Activated T-helper 1 cell treated with anti-CD3 and anti-CD28 coated beads, Interleukin-12 subunit alpha, Interleukin-12 subunit beta, Interleukin-2, Interleukin-4 antibody, amounts not matched to agents 30 ng/mL and 10 ng/mL and 1 ng/mL, durations not matched to agents 14 hours and 24 hours and 36 hours (primary cell): ENCODE results near the gene NID2. TPM values are rescaled to one million over a fixed set of nuclear protein-coding genes. Genes with fewer than 3 reads are reported as not detected.
A peak's percentile ranks its signal among the peaks of the same experiment; 100 is the strongest.

Source experiments
- DNase-seq: peaks from one replicate; pipeline ENCODE4 v3.0.0; 2021; ENCODE audit warnings: low spot score
- H3K27ac Mint-ChIP-seq: one replicate; pipeline ENCODE4 v1.8.0; 2021; ENCODE audit warnings: mild to moderate bottlenecking, mixed read lengths
- H3K27me3 Mint-ChIP-seq: one replicate; pipeline ENCODE4 v1.8.0; 2022; ENCODE audit warnings: mild to moderate bottlenecking, moderate library complexity, mixed read lengths; ENCODE audit not compliant: insufficient read depth
- H3K36me3 Mint-ChIP-seq: one replicate; pipeline ENCODE4 v1.8.0; 2021; ENCODE audit warnings: low read depth, mixed read lengths
- H3K4me1 Mint-ChIP-seq: one replicate; pipeline ENCODE4 v1.8.0; 2021; ENCODE audit warnings: low read depth, mixed read lengths
- H3K4me3 Mint-ChIP-seq: one replicate; pipeline ENCODE4 v1.8.0; 2021; ENCODE audit warnings: mild to moderate bottlenecking, moderate library complexity, mixed read lengths
- H3K9me3 Mint-ChIP-seq: one replicate; pipeline ENCODE4 v1.8.0; 2021; ENCODE audit warnings: mixed read lengths
- intact Hi-C: fragments of 100-400 bp; cut with micrococcal nuclease; formaldehyde crosslinking; loops from one replicate; pipeline ENCODE4 v1.15.1; 2024
- total RNA-seq: library from RNA; stranded (reverse); gene quantifications from 2 replicates; pipeline ENCODE4 v1.2.3, GENCODE V29; 2022

NID2 gene
- total RNA-seq, 1 donor from 2014 or later, result 0.16 TPM

DNA sequence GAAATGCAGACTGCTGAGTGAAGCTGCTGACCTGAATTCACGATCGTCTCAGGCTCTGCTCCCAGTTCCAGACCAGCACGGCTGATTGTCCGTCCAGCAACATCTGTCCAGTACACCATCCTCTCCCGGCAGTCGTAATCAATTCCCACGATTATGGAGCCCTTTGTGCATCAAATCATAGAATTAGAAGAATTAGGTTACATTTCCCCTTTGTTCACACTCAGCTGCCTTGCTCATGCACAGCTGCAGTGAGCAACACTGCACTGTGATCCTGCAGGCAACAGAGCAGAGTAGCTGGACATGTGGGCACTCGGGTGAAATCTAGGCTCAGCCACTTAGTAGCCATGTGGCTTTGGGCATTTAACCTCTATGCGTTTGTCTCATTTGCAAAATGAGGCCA, 57.3 kb downstream of the NID2 start:
- Mint-ChIP-seq H3K4me1 (no peaks in the 10 kb centered on the region), H3K4me3 (no peak overlapping the region), H3K27me3 (no peaks in the 10 kb centered on the region), H3K27ac (no peak overlapping the region), H3K36me3 (peaks cover 35% of the 10 kb centered on the region), H3K9me3 (no peaks in the 10 kb centered on the region)
- no peak for DNase-seq
- intact Hi-C loops, result no loop called here

DNA sequence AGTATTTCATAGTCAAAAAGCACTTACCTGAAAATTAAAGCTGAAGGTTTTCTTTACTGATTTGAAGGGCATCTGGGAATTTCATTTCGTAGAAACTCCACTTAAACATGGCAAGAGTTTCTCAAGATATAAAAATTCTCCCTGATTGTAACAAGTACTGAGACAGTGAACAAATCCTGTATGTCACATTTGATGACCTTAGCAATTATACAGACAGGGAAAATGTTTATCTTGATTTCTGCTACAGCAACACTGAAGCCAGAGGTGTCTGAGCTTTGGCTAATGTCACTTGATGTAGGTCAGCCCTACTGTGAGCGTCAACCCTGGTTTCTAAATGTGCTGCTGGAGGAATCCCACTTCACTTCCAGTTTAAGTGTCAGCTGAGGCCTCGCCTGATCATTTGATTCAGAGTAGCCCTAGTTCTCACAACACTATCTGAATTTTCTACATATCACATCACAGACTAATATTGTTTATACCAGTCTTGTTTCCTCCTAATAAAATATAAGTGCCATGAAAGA, 58.6 kb downstream of the NID2 start:
- no peaks in the 10 kb centered on the region for H3K27me3 Mint-ChIP-seq

DNA sequence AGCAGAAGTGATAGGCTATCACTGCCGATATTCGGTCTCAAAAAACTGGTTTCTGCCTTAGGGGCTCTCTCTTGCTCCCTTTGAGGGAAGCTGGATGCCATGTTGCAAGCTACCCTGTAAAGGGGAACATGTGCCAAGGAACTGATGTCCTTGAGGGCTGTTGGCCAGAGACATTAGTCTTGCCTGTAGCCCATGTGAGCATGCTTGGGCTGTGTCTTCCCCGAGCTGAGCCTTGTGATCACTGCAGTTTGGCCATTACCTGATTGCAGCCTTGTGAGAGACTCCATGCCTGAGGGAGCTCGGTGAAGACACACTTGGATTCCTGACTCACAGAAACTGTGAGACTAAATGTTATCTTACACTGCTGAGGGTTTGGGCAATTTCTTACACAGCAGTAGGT, 60.7 kb downstream of the NID2 start:
- Mint-ChIP-seq H3K4me1 (no peaks in the 10 kb centered on the region), H3K36me3 (peaks cover 62% of the 10 kb centered on the region), H3K27me3 (no peaks in the 10 kb centered on the region), H3K9me3 (no peaks in the 10 kb centered on the region), H3K4me3 (no peak overlapping the region), H3K27ac (no peak overlapping the region)
- intact Hi-C loops, result no loop called here
- no peak for DNase-seq

More for the DNA sequence above, 58.6 kb downstream of the NID2 start:
- no peak overlapping the region for H3K27ac Mint-ChIP-seq
- no peaks in the 10 kb centered on the region for H3K4me1 Mint-ChIP-seq
- no peak overlapping the region for H3K4me3 Mint-ChIP-seq
- H3K9me3 Mint-ChIP-seq, result no peaks in the 10 kb centered on the region
- intact Hi-C loops, result no loop called here
- no peak for DNase-seq
- H3K36me3 Mint-ChIP-seq, result peaks cover 48% of the 10 kb centered on the region

DNA sequence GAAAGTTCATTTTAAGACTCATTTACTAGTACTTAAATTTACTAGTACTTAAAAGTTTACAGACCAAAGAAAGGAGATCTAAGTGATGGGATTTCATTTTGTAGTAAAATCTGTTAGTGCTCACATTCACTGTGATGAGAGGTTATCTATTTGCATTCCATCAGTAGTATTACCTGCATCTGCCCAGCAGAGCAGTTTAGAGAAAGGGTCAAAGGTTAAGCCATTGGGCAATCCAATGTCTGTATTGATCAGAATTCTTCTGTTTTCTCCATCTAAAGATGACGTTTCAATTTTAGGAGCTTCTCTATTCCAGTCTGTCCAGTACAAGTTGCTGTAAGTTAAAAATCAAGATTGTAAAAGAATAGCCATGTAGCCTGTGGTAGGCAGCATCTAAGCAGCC, 61.2 kb downstream of the NID2 start:
- intact Hi-C loops, result no loop called here
- DNase-seq, result no peak
- no peaks in the 10 kb centered on the region for H3K4me1 Mint-ChIP-seq
- H3K36me3 Mint-ChIP-seq, result peaks cover 67% of the 10 kb centered on the region
- H3K9me3 Mint-ChIP-seq, result no peaks in the 10 kb centered on the region
- H3K27me3 Mint-ChIP-seq, result no peaks in the 10 kb centered on the region
- no peak overlapping the region for H3K4me3 Mint-ChIP-seq
- H3K27ac Mint-ChIP-seq, result no peak overlapping the region

DNA sequence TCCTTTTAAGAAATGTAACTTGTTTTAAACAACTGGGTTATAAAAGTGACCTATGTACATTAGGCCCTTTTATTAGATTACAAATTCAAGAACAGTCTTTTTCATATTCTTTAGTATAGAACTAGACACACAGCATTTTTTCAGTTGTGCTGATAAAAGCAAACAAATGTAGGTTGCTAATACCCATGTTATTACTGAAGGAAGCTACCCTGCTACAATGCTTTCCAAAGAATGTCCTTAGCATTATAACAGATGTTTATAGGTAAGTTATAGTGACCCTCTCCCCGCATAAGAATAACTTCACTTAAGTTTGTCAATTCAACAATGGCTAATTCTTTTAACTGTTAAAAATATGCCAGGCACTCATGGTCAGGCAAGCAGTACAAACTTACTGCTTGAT, 61.6 kb downstream of the NID2 start:
- H3K4me3 Mint-ChIP-seq, result no peak overlapping the region
- DNase-seq, result no peak
- H3K4me1 Mint-ChIP-seq, result no peaks in the 10 kb centered on the region
- peaks cover 69% of the 10 kb centered on the region for H3K36me3 Mint-ChIP-seq
- no peaks in the 10 kb centered on the region for H3K27me3 Mint-ChIP-seq
- intact Hi-C loops, result no loop called here
- no peak overlapping the region for H3K27ac Mint-ChIP-seq
- no peaks in the 10 kb centered on the region for H3K9me3 Mint-ChIP-seq

DNA sequence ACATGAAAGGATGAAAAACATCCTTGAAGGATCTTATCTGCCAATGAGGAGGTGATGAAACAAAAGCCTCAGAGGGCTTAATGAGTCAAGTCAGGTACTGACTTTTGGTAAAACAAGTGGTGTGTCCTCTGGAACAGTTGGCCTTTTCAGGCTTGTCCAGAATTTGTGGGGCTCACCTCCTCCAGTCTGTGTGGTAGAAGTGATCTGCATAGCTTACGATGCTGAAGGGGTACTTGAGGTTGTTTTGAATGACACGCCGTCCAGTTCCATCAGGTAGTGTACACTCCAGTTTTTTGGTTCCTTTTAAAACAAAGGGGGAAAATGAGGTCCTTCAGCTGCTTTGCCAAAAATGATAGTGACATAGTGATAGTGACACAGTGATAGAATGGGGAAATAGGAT, 62.5 kb downstream of the NID2 start:
- H3K4me1 Mint-ChIP-seq, result no peaks in the 10 kb centered on the region
- H3K36me3 Mint-ChIP-seq, result peaks cover 71% of the 10 kb centered on the region
- intact Hi-C loops, result no loop called here
- no peaks in the 10 kb centered on the region for H3K27me3 Mint-ChIP-seq
- no peak overlapping the region for H3K27ac Mint-ChIP-seq
- DNase-seq, result no peak
- H3K9me3 Mint-ChIP-seq, result no peaks in the 10 kb centered on the region
- no peak overlapping the region for H3K4me3 Mint-ChIP-seq

DNA sequence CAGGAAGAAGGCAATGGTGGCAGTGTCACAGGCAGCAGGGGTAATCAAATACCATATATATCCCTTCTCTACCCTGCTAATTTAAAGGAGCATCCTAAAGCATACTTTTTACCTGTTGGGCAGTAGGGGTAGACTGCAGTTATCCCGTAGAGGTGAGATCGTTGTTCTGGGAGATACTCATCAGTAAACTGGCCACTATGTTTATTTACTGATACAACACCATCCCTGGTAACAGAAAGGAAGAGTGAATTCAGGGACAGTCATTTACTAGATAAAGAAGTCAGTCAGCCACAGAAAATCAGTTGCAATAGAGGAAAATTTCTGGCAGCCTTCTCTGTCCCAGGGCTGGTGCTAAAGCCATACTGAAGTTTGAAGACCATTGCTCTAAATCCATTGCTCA, 63.2 kb downstream of the NID2 start:
- Mint-ChIP-seq H3K36me3 (peaks cover 68% of the 10 kb centered on the region), H3K27me3 (no peaks in the 10 kb centered on the region), H3K4me3 (no peak overlapping the region), H3K4me1 (no peaks in the 10 kb centered on the region), H3K9me3 (no peaks in the 10 kb centered on the region), H3K27ac (peak overlapping the region; percentile 29)
- no peak for DNase-seq
- intact Hi-C loops, result no loop called here

DNA sequence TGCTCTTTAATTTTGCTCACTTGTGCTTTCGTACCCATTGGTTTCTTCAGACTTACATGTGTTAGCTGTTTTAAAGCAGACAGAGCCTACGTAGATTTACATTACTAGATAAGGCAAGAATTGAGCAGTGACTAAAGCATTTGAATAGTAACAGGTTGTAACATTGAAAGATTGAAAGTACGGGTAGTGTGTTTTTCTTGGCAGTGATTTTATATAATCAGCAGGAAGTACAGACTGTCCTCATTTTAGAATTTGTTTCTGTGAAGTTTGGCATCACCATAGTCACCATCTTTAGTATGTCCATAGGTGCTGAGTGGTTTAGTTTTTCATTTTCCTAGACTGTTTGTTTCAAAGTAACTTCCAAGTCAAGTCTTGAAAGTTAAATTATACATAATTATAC, 65.5 kb downstream of the NID2 start:
- intact Hi-C loops, result no loop called here
- peaks cover 73% of the 10 kb centered on the region for H3K36me3 Mint-ChIP-seq
- H3K4me3 Mint-ChIP-seq, result no peak overlapping the region
- H3K27ac Mint-ChIP-seq, result no peak overlapping the region
- no peaks in the 10 kb centered on the region for H3K9me3 Mint-ChIP-seq
- no peak for DNase-seq
- no peaks in the 10 kb centered on the region for H3K4me1 Mint-ChIP-seq
- no peaks in the 10 kb centered on the region for H3K27me3 Mint-ChIP-seq

DNA sequence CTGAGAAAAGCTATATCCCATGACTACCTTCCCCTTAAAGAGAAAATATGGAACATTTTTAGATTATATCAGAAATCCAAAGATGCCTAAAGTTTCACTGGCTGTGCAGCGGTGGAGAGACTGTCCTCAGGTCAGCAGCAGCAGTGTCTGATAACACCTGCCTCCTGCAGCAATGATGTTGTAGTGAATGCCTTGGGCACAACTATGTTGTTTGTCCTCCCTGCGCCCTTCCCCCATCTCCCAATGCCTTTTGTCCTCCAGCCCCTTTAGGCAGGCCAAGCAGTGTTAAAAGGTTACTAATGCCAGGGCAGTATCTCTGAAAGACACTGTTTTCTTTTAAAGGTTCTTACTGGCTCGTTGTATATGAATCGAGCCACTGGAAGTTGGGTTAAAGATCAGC, 66.3 kb downstream of the NID2 start:
- no peaks in the 10 kb centered on the region for H3K4me1 Mint-ChIP-seq
- H3K27me3 Mint-ChIP-seq, result no peaks in the 10 kb centered on the region
- no peak overlapping the region for H3K27ac Mint-ChIP-seq
- DNase-seq, result no peak
- no peaks in the 10 kb centered on the region for H3K9me3 Mint-ChIP-seq
- no peak overlapping the region for H3K4me3 Mint-ChIP-seq
- peaks cover 66% of the 10 kb centered on the region for H3K36me3 Mint-ChIP-seq
- intact Hi-C loops, result no loop called here

DNA sequence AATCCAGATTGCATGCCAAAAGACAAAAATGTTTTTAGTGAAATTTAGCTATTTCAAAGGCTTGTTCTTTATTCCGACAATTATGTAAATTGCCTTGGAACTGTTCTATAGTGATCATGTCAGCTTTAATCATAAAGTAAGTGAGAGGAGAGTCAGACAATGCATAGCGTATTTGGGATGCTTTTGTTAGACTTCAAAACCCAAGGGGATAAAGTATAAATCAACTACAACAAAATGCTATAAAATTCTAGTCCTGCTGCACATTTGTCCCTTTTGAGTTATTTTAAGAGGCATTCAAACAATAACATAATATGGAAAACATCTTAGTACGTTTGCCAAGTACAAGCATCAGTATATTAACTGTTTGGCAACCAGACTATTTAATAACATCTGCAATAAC, 68.2 kb downstream of the NID2 start:
- Mint-ChIP-seq H3K36me3 (peaks cover 62% of the 10 kb centered on the region), H3K9me3 (no peaks in the 10 kb centered on the region), H3K4me1 (peaks cover 8% of the 10 kb centered on the region), H3K4me3 (no peak overlapping the region), H3K27ac (no peak overlapping the region), H3K27me3 (no peaks in the 10 kb centered on the region)
- no peak for DNase-seq
- intact Hi-C loops, result no loop called here

DNA sequence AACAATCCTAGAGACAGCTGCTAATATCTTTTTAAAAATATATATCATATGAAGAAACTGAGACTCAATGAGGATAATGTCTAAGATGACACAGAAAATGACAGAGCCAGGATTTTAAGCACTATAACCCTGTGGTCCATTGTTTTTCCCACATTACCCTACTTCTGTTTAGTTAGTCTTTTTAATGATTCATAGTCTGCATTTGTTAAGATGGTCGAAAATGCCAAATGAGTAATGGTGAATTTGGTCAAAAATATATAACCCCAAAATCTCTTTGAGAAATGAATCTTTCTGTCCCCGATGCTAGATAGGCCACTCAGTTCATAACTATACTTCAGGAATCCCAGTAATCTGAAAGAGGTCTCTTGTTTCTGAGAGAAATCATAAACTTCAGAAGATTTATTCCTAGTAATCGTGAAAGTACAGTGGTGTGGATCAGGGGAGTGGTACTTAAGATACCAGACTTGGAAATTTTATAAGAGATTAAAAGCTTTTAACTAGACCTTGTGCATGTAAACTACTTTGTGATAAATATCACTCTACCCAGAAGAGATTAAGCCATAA, 68.8 kb downstream of the NID2 start:
- Mint-ChIP-seq H3K4me3 (no peak overlapping the region), H3K27me3 (no peaks in the 10 kb centered on the region), H3K27ac (no peak overlapping the region), H3K9me3 (no peaks in the 10 kb centered on the region), H3K4me1 (peaks cover 11% of the 10 kb centered on the region), H3K36me3 (peaks cover 60% of the 10 kb centered on the region)
- DNase-seq, result no peak
- intact Hi-C loops, result no loop called here

DNA sequence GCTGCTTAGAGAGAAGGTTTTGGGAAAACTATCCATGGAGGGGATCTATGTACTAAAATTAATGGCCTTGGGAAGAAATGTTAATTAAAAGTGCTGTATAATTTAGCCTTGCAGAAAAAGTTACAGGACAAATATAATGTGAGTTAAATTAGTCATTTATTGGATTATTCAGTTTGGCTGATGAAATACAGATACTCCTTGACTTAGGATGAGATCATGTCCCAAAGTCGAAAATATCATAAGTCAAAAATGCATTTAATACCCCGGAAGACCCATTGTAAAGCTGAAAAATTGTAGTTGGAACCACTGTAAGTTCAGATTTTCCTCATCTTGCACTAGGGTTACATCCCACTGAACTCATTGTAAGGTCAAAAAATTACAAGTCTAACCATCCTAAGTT, 69.8 kb downstream of the NID2 start:
- Mint-ChIP-seq H3K9me3 (no peaks in the 10 kb centered on the region), H3K4me1 (peaks cover 22% of the 10 kb centered on the region), H3K27me3 (no peaks in the 10 kb centered on the region), H3K36me3 (peaks cover 60% of the 10 kb centered on the region), H3K4me3 (no peak overlapping the region), H3K27ac (no peak overlapping the region)
- no peak for DNase-seq
- intact Hi-C loops, result no loop called here

DNA sequence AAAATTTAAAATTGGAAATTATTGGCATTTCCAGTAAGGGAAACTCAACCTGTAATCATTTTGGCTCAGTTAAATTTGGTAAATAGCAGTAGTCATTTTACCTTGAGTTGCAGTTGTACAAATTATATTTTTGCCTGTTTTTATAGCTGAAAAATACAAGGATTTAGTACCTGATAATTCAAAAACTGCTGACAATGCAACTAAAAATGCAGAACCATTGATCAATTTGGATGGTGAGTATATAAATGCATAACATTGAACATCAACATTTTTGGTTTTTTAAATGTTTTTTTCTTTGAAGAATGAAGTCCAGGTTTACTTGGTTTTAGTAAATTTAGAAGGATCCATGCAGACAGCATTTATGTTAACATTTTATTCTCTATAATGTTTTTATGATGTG, 70.5 kb downstream of the NID2 start:
- H3K4me3 Mint-ChIP-seq, result no peak overlapping the region
- intact Hi-C loops, result no loop called here
- no peaks in the 10 kb centered on the region for H3K9me3 Mint-ChIP-seq
- H3K27me3 Mint-ChIP-seq, result no peaks in the 10 kb centered on the region
- DNase-seq, result no peak
- H3K27ac Mint-ChIP-seq, result no peak overlapping the region
- H3K4me1 Mint-ChIP-seq, result peaks cover 29% of the 10 kb centered on the region
- H3K36me3 Mint-ChIP-seq, result peaks cover 60% of the 10 kb centered on the region

DNA sequence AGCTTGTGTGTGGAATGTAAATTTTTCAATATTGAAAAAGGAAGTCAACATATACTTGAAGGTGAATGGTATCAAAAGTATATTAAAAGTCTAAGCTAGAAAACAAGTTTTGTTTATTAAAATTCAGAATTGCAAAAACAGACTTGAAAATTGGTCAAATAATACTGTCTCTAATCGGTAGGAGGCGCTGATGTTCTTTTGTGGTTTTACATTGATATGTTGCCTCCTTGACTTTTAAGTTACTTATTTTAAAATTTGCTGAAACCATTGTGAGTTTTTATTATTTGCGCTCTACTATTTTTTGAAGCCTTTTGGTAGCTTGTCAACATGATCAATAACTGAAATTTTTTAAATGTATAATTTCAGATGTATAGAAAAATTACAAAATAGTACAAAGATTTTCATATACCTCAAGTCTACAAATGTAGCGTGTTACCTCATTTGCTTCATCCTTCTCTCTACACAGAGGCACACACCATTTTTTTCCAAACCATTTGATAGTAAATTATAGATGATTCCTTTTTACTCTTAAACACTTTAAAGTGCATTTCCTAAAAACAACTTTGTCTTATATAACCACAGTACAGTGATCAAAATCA, 72.6 kb downstream of the NID2 start:
- Mint-ChIP-seq H3K27me3 (no peaks in the 10 kb centered on the region), H3K9me3 (no peaks in the 10 kb centered on the region), H3K4me3 (no peak overlapping the region), H3K36me3 (peaks cover 55% of the 10 kb centered on the region), H3K4me1 (peaks cover 35% of the 10 kb centered on the region), H3K27ac (no peak overlapping the region)
- intact Hi-C loops, result loop anchor here (1.0 to 2.0 kb wide), 6 partner anchors 27 to 557 kb away; partner anchors contain the start of genes GPR137C, NID2 and TXNDC16
- no peak for DNase-seq
